ENCODE measurements around the gene CST9. TPM values are rescaled to one million over a fixed set of nuclear protein-coding genes. Genes with fewer than 3 reads are reported as not detected.

CST9 gene
- total RNA-seq, 1 experiment from 2014 or later: not detected

- Histone ChIP-seq H3K79me2 (ENCODE audit: insufficient read depth, low read length) (no peaks in the 10 kb centered on the region), H3K9me2 (ENCODE audit: insufficient read depth) (no peaks in the 10 kb centered on the region), H2AFZ (ENCODE audit: low read depth, low read length, poor library complexity, severe bottlenecking) (no peak overlapping the region), H3K4me2 (ENCODE audit: low read length) (no peak overlapping the region), H3K9me3 (ENCODE audit: control insufficient read depth in 1 of 2, insufficient read depth in 1 of 2, low read depth in 1 of 2, low read length in 2 of 2) (no peaks in the 10 kb centered on the region), H3K36me3 (ENCODE audit: control insufficient read depth in 1 of 2, insufficient read depth in 2 of 2, low read length in 2 of 2) (no peaks in the 10 kb centered on the region), H3K4me3 (replicated peaks in 1 of 2; ENCODE audit: low read depth in 1 of 2, low read length in 2 of 2) (no peak overlapping the region), H4K20me1 (ENCODE audit: insufficient read depth) (no peaks in the 10 kb centered on the region), H3K4me1 (ENCODE audit: control insufficient read depth in 1 of 2, insufficient read depth in 2 of 2, low read length in 2 of 2) (no peaks in the 10 kb centered on the region), H3K27me3 (ENCODE audit: insufficient read depth, low read length) (peaks cover 6% of the 10 kb centered on the region; the same call in 1 of the 2 replicates), H3K9ac (ENCODE audit: low read length) (no peak overlapping the region), H3K27ac (ENCODE audit: low read depth, low read length) (no peak overlapping the region)
- intact Hi-C loops (cut with micrococcal nuclease): no loop called here
- CTCF ChIA-PET: no interaction called here
- DNase-seq (ENCODE audit: low read depth, low spot score): no peak
- BruUV-seq (replicated peaks): no TSS peak
- RAD21 ChIA-PET (ENCODE audit: low non-redundant PET in 1 of 2, low total read pairs in 2 of 2, uncharacterized antibody in 2 of 2, unreplicated experiment in 2 of 2): no interaction called here
- no peak for ATAC-seq
- TF ChIP-seq JUND (IDR thresholded peaks at IDR 0.05) (no peak), EZH2 (IDR thresholded peaks at IDR 0.05) (no peak), CEBPB (IDR thresholded peaks at IDR 0.05; ENCODE audit: low read depth) (no peak), ZNF274 (IDR thresholded peaks at IDR 0.05; ENCODE audit: low read depth, low read length) (no peak), CTCF (IDR thresholded peaks at IDR 0.05 in 2 of 3, conservative IDR thresholded peaks at IDR 0.05 in 1 of 3; ENCODE audit: borderline replicate concordance in 1 of 3, insufficient read depth in 1 of 3, low read depth in 2 of 3, low read length in 2 of 3) (no peak), CBX3 (IDR thresholded peaks at IDR 0.05; ENCODE audit: low read depth) (no peak), POLR2AphosphoS5 (IDR thresholded peaks at IDR 0.05; ENCODE audit: low read depth, low read length) (no peak), RAD21 (IDR thresholded peaks at IDR 0.05; ENCODE audit: low read depth) (no peak), SRF (IDR thresholded peaks at IDR 0.05; ENCODE audit: low read depth) (no peak), MAX (IDR thresholded peaks at IDR 0.05) (no peak), TCF7L2 (IDR thresholded peaks at IDR 0.05; ENCODE audit: borderline replicate concordance, extremely low read depth, insufficient read depth, insufficient read length) (no peak), EGR1 (IDR thresholded peaks at IDR 0.05; ENCODE audit: low read depth) (no peak), ELF1 (IDR thresholded peaks at IDR 0.05; ENCODE audit: borderline replicate concordance, low read depth) (no peak), FOSL1 (IDR thresholded peaks at IDR 0.05; ENCODE audit: low read depth) (no peak), ATF3 (IDR thresholded peaks at IDR 0.05) (no peak)
- TF ChIP-seq, protein P1, sequence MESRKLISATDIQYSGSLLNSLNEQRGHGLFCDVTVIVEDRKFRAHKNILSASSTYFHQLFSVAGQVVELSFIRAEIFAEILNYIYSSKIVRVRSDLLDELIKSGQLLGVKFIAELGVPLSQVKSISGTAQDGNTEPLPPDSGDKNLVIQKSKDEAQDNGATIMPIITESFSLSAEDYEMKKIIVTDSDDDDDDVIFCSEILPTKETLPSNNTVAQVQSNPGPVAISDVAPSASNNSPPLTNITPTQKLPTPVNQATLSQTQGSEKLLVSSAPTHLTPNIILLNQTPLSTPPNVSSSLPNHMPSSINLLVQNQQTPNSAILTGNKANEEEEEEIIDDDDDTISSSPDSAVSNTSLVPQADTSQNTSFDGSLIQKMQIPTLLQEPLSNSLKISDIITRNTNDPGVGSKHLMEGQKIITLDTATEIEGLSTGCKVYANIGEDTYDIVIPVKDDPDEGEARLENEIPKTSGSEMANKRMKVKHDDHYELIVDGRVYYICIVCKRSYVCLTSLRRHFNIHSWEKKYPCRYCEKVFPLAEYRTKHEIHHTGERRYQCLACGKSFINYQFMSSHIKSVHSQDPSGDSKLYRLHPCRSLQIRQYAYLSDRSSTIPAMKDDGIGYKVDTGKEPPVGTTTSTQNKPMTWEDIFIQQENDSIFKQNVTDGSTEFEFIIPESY (IDR thresholded peaks at IDR 0.05; ENCODE audit: extremely low read depth, insufficient replicate concordance, low read length): no peak
- POLR2A ChIA-PET: no interaction called here
Measured at GRCh38 chr20:23585808-23586734, 19.6 kb downstream of the CST9 start.

Data from HCT116 (cell line).